HS-5 (cell line): ENCODE data around the gene ZC3H18.

ENCODE experiments used
- DNase-seq: peaks from one replicate; pipeline ENCODE4 v3.0.0-alpha.2; 2012; ENCODE audit warnings: low read depth

The ZC3H18 gene

DNA sequence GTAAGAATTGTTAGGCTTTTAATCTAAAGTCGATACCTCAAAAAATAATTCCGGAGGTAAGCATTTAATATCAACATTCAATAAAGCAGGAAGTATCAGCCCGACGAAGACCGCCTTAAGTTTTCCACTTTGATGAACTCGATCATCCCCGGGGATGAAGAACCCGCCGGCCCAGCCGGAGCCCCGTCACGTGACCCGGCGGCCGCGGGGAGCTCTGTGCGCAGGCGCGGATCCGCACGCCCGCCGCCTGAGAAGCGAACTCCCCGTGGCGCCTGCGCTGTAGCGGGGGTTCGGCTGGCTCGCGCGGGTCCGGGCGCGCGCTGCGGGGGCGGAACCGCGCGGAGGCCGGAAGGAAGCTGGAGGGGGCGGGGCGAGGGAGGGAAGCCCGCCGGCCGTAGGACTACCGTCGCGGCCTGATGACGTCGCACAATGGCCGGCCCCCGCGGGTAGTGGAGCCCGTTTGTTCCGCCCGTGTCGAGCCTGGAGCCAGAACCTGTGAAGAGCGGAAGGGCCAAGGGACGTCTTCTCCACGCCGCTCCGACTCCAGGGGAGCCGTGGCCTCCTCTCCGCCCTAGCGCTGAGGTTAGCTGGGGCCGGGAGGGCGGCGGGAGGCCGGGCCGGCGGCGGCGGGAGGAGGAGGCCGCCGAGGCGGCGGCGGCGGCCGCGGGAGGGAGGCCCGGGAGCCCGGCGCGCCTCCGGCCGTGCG is at the start of gene ZC3H18:
Gene ZC3H18, plus strand, starts transcription at position 419 of the 706 bp plus-strand sequence. CDS start 6,721 bp downstream, outside the sequence.
- peak; percentile 28 for DNase-seq

DNA sequence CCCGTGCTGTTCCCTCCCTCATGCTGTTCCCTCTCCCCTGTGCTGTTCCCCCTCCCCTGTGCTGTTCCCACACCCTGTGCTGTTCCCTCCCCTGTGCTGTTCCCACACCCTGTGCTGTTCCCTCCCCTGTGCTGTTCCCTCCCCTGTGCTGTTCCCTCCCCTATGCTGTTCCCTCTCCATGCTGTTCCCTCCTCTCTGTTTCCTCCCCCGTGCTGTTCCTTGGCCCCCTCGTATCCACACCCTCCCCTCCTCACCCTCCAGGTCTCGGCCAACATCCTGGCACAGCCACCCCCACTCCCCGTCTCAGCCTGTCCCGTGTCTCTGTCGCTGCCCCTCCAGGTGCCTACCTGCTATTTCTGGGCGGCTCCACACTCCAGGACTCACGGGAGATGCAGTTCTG is 48.5 kb upstream of the ZC3H18 start:
- DNase-seq, result no peak

DNA sequence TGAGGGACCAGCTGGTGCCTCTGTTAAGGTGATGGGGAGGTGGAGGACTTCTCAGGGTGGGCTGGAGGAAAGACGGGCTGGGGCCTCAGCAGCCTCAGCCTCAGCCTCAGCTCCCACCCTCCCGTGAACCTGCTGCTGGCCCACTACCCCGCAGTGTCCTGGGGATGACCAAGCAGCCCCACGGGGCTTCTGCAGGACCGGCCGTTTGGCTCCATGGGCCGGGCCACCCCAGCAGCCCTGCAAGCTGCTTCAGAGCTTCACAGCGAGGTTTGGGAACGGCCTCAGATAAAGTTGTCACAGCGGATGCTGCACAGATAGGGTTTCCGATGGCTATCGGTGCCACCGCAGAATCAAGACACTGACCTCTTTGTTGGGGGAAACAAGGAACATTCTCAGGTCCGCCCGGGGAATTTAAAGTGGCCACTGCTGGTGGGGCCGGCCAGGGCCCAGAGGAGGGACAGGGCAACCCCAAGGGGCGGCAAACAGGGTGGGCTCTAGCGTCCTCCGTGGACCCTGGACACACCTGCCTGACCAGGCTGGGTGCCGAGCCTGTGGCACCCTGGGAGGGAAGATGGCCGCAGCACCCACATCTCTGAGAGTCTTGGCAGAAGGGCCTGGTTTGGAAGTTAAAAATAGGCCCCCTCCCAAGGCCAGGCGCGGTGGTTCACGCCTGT is 47.8 kb upstream of the ZC3H18 start:
- no peak for DNase-seq

DNA sequence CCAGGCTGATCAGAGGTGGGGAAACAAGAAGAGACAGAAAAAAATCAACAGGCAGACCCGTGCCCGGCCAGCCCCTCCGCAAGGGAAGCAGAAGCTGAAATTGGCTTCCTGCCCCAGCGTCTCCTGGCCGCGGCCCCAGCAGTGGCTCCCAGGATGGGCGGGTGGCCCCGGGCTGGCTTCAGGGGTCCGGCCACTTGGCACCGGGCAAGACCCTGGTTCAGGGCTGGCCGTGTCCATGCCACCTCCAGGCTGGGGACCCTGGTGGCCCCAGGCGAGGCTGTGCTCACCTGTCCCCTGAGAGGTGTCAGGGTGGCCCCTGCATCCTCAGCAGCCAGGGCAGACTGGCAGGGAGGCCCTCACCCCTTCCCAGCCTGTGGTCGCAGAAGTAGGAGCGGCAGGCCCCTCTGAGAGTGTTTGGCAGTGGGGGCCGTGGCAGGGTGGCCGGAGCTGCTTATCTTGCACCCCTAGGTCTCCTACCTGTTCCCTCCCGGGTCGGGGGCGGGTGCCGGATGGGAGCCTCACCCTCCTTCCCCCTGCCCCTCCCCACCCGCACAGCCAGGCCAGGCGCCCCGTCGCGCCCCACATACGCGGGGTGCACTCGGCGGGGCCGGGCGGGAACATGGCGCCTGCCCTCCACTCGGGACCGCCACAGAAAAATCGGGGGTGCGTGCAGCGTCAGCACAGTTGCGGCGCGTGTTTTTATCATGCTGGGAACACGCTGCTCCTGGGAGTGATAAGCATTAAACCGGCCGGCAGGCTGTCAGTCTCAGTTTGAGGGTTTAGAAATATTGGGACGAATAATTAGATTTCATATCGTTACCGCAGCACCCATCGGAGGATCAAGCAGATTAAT is 46.7 kb upstream of the ZC3H18 start:
- DNase-seq, result no peak

DNA sequence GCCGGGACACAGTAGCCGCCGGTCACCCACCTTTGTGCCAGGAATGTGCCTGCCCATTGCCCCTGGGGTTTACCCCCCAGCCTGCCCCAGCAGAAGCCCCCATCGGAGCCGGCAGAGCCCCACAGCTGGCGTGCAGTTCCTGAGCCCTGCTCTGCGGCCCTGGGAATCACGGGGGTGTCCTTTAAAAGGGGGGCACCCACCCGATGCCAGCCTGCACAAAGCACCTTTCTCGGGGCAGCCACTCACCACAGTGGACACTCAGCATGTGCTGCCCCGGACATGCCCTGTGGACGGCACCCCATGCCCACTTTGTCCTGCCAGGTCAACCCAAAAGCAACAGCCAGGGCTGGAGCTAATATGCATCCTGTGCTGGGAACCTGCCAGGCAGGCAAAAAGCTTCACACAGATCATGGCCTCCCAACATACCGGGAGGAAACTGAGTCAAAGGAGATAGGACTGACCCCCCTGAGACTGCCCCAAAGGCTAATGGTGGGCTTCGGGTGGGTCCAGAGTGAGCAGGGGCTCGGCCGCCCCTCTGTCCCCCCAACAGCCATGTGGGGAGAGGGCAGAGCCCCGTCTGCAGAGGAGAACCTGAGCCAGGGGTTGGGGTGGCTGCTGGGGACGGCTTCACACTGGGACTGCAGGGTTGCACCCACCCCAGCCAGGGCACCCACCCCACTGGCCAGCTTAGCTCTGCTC is 45.8 kb upstream of the ZC3H18 start:
- no peak for DNase-seq

DNA sequence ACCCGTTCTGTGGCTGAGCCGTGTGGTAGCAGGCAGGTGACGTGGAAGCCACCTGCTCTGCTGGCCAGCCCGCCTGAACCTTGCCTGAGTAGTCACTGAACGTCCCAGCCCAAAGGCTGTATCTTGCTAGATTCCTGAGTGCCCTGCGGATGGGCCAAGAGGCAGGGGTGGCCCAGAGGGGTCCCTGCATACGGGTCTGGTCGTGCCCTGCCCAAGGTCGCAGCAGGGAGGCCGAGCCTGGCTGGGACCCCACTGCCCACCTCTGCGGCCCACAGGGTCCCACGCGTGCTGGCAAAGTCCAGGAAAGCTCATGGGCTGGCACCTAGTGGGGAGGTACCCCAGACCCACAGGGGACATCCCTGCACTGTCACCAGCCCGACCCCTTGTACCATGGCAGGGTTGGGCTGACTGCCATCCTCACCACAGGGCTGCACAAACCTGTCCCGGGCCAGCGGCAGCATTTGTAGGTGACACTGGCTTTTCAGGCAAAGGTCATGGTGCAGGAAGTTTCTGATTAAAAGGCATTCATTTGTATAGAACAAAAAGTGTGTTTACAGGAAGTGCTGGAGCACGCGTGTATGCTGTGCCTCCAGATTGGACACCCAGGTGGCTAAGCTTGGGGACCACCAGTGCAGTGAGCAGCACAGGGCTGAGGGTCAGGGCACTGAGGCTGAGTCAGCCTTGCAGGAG is 45.1 kb upstream of the ZC3H18 start:
- no peak for DNase-seq

DNA sequence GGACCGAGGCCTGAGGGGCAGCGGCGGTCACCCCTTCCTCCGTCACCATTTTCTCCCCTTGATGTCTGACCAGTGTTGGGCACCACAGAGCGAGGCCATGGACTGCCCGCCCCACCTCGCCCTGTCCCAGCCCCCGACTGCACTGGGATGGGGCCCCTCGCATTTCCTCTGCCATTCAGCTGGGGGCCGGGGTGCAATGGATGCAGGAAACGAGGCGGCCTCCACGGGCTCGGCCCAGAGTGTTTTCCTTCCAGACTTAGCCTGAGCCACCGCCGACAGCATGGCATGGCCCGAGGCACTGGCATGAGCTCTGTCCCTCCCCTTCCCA is 44.6 kb upstream of the ZC3H18 start:
- no peak for DNase-seq

DNA sequence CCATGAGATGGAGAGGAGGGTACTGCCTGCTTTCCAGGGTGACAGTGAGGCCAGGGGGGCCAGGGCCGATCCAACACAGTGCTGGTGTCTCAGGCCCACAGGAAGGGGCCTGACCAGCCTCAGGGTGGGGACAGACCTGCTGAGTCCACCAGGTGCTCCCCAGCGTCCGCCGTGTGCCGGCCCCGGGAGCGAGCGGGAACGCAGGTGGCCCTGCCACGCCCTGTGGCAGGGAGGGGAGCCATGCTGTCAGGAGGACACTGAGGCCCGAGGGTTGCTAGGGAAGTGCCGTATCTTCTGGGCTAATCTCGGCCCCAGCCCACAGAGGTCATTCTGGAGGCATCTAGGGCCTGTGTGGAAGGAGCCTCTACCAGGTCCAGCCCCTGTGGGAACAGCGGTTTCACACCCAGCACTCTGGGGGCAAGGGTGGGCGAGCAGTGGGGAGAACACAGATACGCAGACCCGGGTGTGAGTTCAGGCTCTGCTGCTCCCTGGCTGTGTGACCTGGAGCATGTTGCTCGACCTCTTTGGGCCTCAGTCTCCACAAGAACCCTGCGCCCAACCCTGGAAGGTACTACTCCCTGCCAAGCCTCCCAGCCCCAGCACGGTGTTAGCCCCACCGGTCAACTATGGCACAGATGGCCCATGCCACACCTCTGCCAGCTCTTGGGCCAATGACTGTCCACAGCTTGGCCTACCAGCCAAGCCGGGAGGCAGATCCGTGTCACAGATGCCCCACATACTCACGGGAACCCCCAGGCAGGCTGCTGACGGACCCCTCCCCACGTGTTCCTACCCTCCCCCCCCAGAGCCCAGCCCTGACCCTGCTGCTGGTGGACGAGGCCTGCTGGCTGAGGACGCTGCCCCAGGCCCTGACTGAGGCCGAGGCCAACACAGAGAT is 43.9 kb upstream of the ZC3H18 start:
- no peak for DNase-seq

DNA sequence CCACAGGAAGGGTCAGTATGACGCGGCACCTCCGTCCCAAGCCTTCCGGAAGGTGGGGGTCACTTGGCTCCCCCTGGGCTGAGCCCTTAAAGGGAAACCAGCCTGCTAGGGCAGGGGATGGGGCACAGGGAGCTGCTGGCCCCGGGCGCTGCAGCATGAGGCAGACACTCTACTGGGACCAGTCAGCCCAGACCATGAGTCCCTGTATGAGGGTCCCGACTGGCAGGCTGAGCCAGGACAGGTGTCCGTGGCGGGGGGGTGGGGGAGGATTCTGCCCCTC is 43.4 kb upstream of the ZC3H18 start:
- DNase-seq, result no peak

DNA sequence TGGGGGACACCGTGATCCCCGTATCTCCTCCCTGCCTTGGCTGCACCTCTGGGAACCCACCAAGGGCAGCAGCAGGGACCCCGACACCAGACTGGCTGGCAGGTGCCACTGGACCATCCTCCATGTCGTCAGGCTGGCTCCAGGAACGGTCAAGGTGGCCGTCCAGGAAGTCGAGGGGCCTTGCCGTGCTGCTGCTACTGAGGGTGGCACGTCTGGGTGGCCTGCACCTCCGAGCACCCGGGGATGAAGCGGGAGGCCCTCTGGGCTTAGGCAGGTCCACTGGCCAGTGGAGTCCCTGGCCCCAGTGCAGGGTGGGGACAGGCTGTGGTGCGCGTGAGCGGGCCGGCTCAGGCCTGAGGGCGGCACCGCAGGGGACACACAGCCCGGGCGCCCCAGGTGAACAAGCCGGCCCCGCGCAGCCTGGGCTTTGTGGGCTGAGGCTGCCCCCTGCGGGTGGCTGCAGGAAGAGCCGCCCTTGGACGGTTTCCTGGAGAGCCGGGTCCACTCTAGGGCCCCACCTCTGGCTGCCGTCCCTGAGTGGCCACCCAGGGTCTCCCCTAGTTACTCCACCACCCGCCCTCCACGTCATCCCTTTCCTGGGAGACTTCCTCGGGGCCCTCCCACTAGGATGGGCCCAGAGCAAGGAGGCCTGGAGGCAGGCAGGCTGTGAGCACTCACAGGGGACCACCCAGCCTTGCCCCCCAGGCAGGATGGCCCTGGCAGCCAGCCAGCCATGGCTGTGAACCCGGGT is 42.8 kb upstream of the ZC3H18 start:
- no peak for DNase-seq

DNA sequence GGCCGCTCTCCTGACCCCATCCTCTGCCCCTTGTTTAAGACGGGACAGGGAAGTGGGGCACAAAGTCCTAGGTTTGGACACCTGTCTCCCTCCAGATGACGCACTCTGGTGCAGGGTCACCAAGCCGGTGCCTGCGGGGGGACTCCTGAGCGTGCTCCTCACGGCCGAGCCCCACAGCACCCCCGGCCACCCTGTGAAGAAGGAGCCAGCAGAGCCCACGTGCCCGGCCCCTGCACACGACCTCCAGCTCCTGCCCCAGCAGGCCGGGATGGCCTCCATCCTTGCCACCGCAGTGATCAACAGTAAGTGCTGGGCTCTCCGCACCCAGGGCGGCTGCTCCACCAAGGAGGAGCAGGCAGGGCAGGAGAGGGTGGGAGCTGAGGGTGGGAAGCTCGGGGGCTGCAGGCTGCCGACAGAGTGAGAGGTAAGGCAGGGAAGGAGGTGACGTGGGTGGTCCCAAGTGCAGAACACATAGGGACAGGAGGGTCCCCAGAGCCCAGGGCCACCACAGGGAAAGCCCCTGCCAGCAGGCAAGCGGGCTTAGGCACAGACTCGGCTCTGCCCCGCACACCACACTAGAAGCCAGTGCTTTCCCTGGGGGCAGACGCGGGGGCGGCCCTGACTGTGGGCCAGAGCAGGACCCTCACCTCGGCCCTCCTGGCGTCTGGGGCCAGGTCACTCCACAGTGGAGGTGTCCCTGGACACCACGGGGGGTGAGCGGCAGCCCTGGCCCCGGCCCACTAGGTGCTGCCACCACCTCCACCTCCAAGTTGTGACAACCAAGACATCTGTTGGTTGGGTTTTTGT is 42.1 kb upstream of the ZC3H18 start:
- DNase-seq, result no peak

DNA sequence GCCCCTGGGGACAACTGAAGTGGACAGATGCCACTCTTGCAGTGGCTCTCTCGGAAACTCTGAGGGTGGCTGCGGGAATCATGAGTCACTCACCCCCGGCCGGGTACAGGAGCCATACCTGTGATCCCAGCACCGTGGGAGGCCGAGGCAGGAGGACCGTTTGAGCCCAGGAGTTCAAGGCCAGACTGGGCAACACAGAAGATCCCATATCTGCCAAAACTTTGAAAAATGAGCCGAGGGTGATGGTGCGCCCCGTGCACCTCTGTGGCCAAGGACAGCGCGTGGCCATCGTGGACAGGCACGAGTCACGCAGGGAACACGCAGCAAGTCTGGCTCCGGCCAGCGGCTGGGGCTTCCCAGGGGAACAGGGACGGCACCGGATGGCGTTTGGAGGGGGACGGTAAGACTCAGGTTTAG is 41.3 kb upstream of the ZC3H18 start:
- no peak for DNase-seq

DNA sequence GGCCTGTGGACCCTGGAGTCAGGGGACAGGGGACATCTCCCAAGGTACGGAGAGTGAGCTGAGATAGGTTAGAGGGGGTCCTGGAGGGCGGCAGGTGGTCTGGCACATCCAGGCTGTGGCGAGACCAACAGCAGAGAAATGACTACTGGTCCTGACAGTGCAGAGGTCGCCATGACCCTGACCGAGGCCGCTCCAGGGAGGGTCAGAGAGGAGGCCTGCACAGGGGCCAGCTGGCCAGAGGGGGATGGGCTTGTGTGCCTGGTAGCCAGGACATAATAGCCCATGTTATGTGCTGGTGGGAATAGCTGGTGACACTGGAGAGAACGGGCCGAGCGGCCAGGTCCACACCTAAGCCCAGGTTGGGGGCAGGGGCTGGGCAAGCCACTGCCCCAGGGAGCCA is 40.6 kb upstream of the ZC3H18 start:
- no peak for DNase-seq

DNA sequence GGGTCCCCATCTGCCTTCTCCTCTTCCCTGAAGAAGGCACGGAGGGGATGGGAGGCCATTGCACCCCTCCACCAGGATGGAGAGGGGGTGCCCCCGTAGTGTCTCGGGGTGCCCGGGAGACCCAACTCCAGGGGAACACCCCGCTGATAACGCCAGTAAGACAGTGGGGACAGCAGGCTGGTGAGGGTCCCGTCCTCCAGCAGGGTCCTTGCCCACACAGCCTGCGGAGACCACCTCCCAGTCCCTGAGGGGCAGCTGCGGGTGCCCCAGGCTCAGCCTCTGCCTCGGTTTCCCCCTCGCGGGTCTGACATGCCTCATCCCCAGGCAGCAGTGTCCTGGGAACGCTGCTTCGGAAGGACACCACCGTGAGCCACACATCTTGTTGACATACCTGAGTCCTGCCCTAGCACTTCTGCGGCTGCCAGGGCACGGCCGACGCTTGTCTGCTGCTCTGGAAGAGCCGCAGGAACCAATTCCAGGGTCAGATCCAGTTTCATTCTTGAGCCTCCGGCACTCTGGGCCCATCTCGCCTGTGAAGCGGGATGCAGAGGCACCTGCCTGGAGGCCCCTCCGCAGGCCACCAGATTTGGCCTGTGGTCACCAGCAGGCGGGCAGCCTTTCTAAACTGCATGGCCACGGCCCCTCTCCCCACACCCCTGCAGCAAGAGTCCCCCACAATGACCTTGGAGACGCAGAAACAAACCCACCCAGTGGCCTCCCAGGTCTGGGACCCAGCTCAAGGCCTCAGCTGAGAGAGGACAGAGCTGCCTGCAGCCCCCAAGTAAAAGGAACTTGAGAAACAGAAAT is 39.9 kb upstream of the ZC3H18 start:
- DNase-seq, result no peak

DNA sequence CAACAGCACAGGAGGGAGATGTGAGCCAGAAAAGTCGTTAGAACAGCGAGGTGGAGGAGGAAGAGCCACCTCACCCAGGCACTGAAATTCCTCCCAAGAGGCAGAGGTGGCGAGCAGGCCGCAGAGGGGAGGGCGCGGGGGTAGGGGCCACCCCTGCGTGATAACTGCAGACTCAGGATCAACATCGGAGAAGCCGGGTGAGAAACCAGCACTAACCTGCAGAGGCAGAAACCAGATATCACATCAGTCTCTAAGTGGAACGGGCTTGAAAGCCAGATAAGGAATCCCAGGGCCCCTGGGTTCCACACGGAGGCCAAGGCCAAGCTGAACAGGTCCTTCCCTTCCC is 39.4 kb upstream of the ZC3H18 start:
- DNase-seq, result no peak

DNA sequence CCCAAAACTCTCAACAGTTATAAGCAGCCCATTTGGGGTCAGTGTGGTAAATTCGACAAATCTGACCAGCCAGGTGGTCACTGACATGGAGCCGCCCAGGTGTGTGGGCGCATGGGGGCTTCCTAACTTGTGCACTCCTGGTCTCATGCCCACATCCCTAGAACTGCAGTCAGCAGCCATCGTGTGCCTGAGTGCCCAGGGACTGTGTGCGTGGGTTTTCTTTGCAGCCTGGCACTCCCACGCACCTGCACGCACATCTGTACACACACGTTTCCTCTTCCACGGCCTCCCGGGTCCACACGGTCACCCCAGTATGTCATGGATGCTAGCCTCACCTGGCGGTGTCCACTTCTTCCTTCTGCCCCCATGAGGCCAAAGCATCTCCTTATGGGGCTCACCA is 38.9 kb upstream of the ZC3H18 start:
- DNase-seq, result no peak

DNA sequence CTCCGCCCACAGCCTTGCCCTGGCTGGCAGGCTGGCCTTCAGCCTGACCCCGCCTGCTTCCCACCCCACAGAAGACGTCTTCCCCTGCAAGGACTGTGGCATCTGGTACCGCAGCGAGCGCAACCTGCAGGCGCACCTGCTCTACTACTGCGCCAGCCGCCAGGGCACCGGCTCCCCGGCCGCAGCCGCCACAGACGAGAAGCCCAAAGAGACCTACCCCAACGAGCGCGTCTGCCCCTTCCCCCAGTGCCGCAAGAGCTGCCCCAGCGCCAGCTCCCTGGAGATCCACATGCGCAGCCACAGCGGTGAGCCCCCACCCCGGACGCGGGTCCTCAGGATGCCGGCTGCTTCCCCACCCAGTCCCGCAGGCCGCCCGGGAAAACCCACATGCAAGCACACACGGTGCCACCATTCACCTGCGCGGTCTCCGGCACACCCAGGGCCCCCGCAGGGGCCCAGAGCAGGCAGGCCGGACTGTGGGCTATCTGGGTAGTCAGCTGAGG is 38.2 kb upstream of the ZC3H18 start:
- no peak for DNase-seq

DNA sequence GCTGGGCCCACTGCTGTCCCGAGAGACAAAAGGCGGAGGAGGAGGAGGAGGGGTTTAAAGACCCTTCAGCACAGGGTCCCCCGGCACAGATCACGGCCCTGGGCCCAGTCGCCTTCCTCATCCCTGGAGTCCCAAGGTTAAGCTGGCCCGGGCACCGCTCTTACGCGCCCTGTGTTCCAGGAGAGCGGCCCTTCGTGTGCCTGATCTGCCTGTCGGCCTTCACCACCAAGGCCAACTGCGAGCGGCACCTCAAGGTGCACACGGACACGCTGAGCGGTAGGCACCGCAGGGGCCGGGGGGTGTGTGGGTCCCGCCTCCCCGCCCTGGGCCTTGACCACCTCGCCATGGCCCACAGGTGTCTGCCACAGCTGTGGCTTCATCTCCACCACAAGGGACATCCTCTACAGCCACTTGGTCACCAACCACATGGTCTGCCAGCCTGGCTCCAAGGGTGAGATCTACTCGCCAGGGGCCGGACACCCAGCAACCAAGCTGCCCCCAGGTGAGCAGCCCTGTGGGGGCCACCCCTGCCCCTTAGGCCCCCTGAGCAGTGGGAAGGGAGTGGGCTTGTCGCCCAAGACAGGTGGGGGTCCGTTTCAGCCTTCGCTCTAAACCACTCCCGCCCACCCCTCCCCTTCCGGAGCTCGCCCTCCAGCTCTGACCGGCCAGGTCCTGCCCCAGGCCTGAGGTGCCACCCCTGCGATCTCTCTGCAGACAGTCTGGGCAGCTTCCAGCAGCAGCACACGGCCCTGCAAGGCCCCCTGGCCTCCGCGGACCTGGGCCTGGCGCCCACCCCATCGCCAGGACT is 37.6 kb upstream of the ZC3H18 start:
- DNase-seq, result no peak
